Right lung (tissue), 5 donors: ENCODE data around the gene SSR3. TPM values are rescaled to one million over a fixed set of nuclear protein-coding genes. Genes with fewer than 3 reads are reported as not detected.
"Not testable (repeated sequence)": the region's sequence is repeated elsewhere in the genome, so short reads cannot be mapped to it uniquely, and the experiment has no call there.

ENCODE experiments used
- DNase-seq, 2 donors: peaks; one replicate each; pipeline ENCODE4 v3.0.0-alpha.2; 2013
- polyA plus RNA-seq, 5 donors: library from polyadenylated mRNA; unstranded; fragments of 120-200 nt; gene quantifications; one replicate each; pipeline versions ENCODE4 v1.2.1 to v1.2.3, GENCODE V29; 2013; ENCODE audit warnings: inconsistent platforms in 1 of 5, low replicate concordance in 1 of 5; ENCODE audit not compliant: insufficient read length in 5 of 5, insufficient read depth in 1 of 5

The SSR3 gene
- polyA plus RNA-seq, 5 donors, result 104 to 128 (median 119) TPM

DNA sequence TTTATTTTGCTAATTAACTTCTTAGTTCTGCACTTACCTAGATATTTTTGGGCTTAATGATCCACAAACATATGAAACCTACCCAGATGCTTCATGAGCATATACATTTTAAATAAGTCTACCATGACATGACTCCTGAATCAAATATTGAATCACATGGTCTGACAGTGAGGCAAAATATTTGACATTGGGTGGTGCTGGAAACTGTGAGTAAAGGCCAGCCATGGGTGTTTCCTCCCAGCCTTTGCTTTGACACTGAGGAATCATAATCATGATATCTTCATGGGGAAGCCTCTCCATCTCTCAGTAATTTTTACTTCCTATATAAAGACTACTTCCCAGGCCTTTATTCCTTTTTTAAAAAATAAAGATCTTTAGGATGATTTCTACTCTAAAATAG is 22.8 kb upstream of the SSR3 start:
- DNase-seq, result no peak

DNA sequence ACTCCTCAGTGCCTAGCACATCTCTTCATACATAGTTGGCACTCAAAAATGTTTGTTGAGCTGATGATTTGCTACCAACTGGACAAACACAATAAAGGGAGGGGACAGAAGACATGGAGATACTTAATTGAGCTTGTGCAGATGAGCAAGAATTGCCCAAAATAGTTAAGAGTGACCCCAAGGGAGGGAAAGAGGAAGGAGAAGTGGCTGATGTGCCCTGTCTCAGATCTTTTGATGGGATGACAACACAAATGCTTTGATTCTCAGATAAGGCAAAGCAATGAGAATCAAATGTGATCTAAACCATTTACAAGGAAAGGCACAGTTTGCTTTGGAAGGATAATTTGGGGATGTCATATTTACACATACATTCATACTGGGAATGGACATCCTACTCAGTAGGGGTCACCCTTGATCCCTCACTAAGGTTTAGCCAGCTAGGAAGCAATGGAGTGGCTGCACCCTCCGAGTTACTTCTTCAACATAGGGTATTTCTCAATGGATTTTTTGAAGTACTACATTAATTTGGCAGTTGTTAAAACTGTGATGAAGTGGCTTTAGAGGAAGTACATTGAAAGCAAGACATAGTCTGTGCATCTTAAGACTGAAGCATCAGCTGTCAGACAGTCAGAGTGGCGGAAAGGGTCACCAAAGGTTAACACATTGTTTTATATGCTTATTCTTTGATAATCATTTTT is 21.9 kb upstream of the SSR3 start:
- no peak for DNase-seq

DNA sequence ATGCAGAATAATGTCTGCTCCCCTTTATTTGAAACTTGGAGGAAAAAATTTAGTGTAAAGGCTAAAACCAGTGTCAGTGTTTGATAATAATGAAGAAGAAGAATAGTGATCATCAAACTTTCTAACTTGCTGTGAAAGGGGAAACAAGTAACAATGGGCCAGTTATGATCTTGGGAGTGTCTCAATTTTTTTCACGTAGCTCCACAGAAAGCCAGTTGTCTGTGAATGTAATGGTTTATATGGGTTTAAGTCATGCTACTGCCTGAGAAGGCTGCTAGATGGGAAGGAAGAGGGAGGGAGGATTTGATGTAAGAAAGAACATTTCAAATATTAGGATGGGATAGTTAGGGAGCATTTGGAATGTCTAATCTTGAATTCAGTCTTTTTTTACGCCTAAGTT is 21.1 kb upstream of the SSR3 start:
- no peak for DNase-seq

DNA sequence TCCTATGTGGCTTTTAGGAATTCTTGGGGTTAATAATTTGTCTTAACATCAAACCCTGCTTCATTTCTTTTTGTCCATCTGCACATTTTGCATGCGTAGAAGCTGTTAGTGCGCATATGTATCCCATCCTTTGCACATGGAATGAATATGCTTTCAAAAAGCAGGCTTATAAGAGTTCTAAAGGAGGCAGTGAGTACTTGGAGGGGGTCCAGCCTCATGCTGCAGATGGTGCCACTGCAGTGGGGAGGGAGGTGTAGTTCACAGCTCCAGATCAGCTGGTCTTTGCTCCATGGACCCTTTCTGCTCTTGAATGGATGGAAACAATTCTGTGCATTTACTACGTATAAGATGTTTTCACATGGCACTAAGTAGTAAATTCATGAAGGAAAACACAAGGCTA is 20.7 kb upstream of the SSR3 start:
- no peak for DNase-seq

DNA sequence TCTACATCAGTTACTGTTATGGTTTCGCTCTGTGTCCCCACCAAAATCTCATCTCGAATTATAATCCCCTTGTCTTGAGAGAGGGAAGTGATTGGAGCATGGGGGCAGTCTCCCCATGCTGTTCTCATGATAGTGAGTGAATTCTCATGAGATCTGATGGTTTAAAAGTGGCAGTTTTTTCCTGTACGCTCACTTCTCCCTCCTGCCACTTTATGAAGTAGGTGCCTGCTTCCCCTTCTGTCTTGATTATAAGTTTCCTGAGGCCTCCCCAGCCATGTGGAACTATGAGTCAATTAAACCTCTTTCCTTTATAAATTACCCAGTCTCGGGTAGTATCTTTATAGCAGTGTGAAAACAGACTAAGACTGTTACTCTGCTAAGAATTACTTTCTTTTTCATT is 15.0 kb upstream of the SSR3 start:
- DNase-seq, result not testable (repeated sequence)

DNA sequence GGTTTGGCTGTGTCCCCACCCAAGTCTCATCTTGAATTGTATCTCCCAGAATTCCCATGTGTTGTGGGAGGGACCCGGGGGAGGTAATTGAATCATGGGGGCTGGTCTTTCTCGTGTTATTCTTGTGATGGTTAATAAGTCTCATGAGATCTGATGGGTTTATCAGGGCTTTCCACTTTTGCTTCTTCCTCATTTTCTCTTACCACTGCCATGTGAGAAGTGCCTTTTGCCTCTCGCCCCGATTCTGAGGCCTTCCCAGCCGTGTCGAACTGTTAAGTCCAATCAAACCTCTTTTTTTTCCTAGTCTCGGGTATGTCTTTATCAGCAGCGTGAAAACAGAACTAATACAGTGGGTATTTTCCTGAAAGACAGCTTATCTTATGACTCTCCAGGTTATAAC is 14.1 kb upstream of the SSR3 start:
- not testable (repeated sequence) for DNase-seq

DNA sequence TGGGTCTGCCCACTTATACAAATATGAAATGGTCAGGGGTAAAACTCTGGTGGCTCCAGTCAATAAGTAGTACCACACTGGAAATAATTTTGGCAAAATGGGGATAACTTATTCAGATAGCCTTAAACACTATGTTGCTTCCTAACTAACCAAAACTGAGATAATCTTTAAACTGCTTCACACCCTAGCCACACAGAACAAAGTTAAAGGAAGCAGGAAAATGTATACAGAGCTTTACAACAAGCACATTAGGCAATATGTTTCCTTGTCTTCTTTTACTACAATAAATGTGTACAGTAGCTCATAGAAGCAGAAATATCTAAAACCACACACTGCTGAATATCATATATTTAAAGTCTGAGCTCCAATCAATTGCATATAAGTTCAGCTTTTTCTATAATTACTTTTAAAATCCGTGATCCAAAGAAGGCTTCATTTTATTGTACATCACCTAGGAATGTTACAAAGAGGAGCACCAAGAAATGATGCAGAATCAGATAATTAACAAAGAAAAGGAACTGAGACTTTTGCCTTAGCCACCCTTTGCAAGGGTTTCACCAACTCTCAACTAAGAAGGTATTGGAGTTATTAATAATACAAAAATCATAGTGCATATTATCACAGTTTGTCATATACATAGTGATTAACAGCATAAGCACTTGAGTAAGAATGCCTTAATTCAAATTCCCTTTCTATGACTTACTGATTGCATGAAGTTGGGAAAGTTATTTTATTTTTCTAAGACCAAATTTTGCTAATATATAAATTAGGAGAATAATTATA is 9.2 kb upstream of the SSR3 start:
- DNase-seq, result no peak

DNA sequence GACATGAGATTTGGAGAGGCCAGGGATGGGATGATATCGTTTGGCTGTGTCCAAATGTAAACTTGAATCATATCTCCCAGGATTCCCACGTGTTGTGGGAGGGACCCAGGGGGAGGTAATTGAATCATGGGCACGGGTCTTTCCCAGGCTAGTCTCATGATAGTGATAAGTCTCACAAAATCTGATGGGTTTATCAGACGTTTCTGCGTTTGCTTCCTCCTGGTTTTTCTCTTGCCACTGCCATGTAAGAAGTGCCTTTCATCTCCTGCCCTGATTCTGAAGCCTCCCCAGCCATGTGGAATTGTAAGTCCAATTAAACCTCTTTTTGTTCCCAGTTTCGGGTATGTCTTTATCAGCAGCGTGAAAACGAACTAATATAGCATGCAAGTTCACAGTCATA is 7.6 kb upstream of the SSR3 start:
- DNase-seq, result not testable (repeated sequence)

DNA sequence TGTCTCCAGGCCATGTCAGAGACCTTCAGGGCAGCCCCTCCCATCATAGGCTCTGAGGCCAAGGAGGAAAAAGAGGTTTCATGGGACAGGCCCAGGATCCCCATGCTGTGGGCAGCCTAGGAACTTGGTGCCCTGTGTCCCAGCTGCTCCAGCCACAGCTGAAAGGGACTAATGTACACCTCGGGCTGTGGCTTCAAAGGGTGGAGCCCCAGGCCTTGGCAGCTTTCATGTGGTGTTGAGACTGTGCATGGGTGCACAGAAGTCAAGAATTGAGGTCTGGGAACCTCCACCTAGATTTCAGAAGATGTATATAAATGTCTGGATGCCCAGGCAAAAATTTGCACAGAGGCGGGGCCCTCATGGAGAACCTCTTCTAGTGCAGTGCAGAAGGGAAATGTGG is 6.6 kb upstream of the SSR3 start:
- DNase-seq, result no peak

DNA sequence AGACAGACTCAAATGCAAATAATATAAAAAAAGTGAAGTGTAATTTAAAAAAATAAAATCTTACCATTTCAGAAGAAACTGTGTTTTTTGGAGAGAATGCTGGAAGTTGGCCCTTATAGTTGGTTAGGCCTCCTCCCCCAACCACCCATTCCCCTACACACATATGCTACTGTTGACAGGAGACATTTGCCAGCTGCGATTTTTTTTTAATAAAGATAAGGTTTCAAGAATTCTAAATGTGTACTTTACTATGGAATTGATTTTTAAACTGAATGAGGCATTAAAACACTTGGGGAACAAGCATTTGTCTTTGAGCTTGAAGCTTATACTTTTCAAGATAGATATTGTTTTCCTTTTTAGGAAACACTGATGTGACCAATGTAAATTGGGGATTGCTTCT is 4.4 kb upstream of the SSR3 start:
- no peak for DNase-seq

DNA sequence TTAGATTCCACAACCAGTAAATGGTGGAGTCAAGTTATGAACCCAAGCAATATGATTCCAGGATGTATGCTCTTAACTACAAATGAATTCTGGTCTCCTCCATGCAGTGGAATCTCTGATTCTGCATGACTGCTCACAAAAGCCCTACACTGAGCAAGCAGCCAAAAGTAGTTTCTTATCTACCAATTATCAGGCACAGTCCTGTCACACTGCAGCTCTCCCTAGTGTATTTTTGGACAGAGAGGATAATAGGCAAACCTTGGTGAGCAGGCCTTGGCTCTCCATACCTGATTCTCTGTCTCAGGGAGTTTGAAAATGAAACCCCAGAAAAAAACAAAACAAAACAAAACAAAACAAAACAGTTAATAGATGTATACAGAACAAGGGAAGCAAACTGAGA is 3.5 kb upstream of the SSR3 start:
- no peak for DNase-seq

DNA sequence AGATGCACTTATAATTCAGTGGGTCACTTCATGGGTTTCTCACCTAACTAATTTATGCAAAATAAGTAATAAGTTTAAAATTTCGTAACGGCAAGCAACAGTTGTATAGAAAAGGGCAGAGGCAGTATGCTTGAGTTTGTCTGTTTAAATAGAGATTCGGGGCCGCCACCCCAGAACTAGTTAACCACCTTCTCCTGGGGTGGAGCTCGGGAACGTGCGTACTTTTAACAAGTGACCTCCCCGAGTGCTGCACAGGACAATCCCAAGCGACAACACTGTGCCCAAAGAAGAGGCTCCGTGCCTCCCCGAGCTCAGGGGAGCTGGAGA is 439 bp downstream of the SSR3 start:
- DNase-seq, result no peak

DNA sequence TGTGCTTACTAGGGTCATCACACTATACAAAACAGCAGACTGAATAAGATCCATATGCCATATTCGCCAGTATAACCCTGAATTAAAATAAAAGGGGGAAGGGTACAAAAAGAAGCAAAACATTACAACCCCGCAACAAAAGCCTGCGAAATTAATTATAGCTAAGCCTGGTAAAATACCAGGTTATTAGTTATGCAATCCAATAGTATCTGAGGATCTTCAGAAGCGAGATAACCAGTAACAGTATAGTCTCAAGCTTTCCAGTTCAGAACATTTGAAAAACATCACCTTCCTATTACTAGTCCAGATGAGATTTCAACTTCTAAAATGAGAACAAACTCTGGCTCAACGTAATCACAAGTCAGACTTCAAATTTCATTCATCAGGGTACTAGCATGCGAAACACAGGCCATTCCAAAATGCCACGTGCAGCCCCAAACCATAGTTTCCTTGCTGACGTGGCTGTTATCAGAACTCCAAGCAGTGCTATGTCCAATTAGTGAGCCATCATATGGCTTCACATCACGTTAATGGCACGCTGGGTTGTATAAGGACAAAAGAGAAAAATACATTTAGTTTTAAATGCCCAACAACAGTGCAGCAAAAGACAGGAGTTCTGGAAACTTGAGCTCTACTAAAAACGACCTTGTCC is 1.1 kb downstream of the SSR3 start:
- DNase-seq, result no peak

DNA sequence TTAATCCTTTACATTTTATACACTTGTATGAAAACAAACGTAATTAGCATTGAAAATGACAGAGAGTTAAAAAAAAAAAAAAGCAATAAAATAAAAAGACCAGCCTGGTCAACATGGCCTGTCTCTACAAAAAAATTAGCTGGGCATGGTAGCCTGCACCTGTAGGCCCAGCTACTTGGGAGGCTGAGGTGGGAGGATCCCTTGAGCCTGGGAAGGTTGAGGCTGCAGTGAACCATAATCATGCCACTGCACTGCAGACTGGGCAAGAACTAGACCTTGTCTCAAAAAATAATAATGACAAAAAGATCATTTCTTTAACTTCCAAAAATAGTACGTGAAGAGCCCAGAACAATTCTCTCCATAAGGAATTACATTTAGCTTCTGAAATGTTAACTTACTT is 1.9 kb downstream of the SSR3 start:
- DNase-seq, result no peak

DNA sequence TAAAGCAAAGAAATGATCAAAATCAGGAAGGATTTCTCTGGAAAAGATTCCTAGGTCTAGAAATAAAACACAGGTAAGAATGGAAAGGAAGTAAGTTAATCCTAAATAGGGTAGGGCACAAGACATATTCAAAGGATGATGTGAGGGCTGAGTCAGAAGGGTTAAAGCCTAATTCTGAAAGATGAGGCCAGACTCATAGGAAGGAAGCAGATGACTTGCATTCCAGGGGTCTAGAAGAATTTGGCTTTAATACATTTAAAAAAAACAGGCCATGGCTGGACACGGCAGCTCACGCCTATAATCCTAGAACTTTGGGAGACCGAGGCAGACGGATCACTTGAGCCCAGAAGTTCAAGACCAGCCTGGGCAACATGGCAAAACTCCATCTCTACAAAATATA is 3.2 kb downstream of the SSR3 start:
- no peak for DNase-seq

DNA sequence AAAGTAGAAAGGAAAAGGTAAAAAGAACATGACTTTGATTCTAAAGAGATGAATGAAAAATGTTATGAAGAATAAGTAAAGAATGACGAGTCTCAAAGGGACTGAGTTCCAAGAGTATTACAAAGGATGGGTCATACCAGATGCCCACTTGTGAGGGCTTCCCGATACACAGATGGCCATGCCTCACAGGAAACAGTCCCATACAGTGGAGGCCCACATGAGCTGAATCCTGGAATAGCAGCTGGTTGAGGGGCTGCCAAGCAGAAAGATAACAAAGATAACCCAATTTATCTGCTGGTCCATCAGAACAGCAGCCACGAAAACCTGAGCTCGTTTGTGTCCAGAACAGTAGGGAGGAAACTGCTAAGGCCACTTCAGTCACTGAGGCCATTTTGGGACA is 3.7 kb downstream of the SSR3 start:
- no peak for DNase-seq

DNA sequence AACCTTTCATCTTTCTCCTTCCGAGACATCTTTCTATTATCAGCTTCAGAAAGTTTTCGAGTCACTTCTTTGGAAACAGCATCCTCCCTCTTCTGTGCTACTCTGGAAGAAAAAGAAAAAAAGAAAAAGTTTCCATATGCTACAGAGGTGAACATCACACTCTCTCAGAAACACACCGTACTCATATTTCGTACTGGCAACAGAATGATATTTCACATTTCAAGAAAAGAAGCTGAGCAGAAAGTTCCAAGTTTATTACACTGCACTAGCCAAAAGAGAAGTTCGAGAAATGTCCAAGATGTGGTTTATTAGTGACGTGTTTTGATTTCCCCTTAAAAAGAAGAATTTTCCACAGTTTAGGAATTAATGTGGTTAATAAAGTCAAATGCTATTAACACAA is 6.0 kb downstream of the SSR3 start:
- DNase-seq, result no peak

DNA sequence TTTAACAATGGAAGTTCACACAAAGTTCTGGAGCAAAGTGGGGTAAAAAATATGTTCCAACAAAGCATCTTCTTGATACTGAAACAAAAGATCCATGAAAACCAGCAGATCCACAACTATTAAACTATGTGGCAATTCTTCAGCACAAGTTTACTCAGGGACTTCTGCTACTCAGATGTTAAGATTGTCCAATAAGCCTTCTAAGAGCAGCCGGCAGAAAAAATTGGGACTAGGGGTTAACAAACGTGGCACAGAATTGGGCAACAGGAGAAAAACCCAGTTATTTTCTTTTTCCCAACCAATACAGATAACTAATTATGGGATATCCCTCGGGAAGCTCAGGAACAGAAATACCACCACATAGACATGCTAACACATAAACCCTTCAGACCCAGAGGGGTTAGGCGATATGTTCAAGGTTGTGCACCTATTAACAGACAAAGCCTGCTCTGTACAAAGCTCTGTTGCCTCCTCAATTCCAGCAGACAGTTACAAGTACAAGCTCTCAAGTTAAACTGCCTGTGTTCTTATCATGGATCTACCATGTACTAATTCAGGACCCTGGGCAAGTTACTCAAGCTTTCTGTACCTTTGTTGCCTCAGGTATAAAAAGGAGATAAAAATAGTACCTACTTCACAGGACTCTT is 6.8 kb downstream of the SSR3 start:
- no peak for DNase-seq

DNA sequence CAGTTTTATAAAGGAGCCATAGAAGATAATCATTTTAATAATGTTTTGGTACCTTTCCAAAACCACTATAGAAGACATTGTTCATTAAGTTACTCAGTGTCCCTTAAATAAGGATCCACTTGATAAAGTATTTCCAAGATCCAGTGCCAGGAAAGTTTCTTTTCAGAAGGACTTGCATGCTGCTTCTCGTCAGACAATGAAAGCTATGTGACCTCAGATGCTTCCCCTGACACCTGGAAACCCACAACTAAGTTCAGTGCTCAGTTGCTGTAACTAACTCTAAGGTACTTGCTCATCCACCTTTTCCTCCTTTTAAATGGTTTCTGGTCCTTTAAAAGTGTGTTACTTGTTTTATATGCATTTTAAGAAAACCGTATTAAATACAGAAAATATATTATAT is 7.3 kb downstream of the SSR3 start:
- no peak for DNase-seq

DNA sequence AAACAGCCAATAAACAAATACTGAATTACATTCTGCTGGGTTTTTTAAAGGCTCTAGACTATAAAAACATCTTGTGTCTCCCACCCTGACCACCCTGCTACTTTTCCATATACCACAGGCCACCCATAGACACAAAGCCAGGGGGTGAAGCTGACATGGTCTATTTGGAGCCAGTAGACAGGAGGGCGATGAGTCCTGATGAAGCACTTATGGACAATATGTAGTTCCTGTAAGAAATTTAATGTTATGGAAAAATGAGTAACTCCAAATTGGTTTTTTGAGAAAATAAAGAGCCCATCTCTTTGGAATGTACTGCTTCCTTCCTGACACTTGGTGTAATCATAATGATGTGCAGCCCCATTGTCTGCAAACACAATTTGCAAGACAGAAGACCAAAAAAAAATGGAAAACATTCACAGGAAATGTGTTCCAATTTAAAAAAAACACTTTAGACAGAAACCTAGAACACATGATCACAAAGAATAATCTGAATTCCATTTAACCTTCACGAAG is 11.8 kb downstream of the SSR3 start:
- DNase-seq, result no peak

DNA sequence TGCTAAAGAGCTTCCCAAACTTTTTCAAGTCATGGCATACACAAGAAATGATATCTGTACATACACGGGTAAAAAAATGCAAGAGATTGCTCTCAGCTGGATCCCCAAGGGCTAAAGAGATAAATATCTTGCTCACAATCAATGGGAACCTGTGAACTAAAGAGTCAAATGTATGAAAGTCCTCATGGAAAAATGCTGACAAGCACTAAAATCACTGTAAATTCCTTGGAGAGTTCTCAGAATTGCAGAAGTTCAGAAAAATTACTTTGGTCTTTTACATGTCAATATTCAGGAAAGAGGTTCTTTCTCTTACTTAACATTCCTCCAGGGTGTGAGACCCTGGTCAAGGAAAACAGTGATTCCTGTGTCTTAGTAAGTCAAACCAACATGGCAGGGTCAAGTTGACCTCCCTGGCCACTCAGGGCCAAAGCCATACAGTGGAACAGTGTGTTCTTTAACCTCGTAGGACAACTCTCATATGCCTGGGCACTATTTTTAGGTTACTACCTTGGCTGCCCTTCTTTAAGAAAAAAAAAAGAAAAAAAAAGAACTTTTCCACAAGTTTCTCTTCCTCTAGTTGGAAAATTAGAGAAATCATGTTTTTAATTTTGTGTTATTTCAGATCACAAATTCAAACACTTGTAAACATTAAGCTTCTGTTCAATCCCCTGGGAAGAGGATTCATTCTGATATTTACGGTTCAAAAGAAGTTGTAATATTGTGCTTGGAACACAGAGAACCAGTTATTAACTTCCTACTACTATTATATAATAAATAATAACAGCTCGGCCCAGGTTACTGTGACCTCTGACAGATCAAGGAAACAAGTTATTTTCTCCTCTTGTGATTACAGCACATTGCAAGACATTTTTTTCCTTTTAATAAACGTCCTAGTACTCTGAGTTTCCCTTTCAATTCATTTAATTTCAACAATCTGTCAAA is 12.5 kb downstream of the SSR3 start:
- DNase-seq, result no peak
